IPS-18a (cell line): ENCODE results near the gene CD34.

Source experiments
- H3K27ac ChIP-seq: one replicate; pipeline ENCODE4 v1.5.1; 2013; ENCODE audit warnings: low read length
- H3K27me3 ChIP-seq: one replicate; pipeline ENCODE4 v1.6.1; 2013; ENCODE audit warnings: mild to moderate bottlenecking, low read length; ENCODE audit not compliant: control insufficient read depth, insufficient read depth
- H3K36me3 ChIP-seq: one replicate; pipeline ENCODE4 v1.6.1; 2013; ENCODE audit warnings: low read depth, low read length; ENCODE audit not compliant: control insufficient read depth
- H3K4me1 ChIP-seq: one replicate; pipeline ENCODE4 v1.6.1; 2013; ENCODE audit warnings: low read depth, low read length; ENCODE audit not compliant: control insufficient read depth
- H3K4me3 ChIP-seq: one replicate; pipeline ENCODE4 v1.5.1; 2013; ENCODE audit warnings: low read length
- H3K9ac ChIP-seq: one replicate; pipeline ENCODE4 v1.6.1; 2013; ENCODE audit warnings: mild to moderate bottlenecking, low read length, moderate library complexity
- H3K9me3 ChIP-seq: one replicate; pipeline ENCODE4 v1.6.1; 2013; ENCODE audit warnings: low read depth, low read length; ENCODE audit not compliant: control insufficient read depth

CD34 gene

GRCh38 chr1:207860531-207860930 lies 50.4 kb downstream of the CD34 start:
- Histone ChIP-seq H3K9me3 (no peaks in the 10 kb centered on the region), H3K4me3 (no peak overlapping the region), H3K9ac (no peak overlapping the region), H3K27ac (no peak overlapping the region), H3K36me3 (no peaks in the 10 kb centered on the region), H3K4me1 (no peaks in the 10 kb centered on the region), H3K27me3 (no peaks in the 10 kb centered on the region)

DNA sequence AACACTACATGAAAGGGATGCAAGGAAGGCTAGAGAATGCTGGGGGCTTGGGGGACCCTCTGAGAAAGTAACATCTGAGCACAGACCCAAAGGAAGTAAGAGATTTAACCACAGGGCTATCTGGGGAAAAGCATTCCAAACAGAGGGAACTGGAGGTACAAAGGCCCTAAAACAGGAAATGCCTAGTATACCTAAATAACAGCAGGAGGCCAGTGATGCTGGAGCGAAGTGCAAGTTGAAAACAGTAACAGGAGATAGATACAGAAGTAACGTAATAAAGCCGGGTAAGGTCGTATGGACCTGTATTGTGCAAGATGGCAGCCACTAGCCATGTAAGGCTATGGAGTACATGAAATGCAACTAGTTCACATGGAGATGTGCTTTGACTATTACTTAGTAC lies 52.1 kb downstream of the CD34 start:
- Histone ChIP-seq H3K36me3 (no peaks in the 10 kb centered on the region), H3K27ac (no peak overlapping the region), H3K4me3 (no peak overlapping the region), H3K9ac (no peak overlapping the region), H3K9me3 (no peaks in the 10 kb centered on the region), H3K4me1 (no peaks in the 10 kb centered on the region), H3K27me3 (no peaks in the 10 kb centered on the region)

DNA sequence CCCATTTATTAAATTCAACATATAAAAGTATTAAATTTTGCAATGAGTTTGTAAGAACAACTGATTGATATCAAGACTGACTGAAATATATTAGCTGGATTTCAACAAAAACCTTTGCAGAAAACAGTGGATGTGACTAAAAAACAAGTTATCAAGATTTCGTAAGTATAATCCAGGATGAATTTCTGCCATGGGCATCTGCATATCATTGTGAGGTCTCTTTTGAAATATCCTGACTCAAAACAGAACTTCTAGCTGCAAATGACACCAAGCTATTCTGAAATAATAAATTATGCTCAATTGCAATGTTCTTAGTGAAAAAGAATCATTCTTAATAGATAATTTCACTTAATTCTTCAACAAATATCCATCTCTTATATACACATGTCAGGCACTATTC lies 52.6 kb downstream of the CD34 start:
- Histone ChIP-seq H3K9ac (no peak overlapping the region), H3K27ac (no peak overlapping the region), H3K36me3 (no peaks in the 10 kb centered on the region), H3K27me3 (no peaks in the 10 kb centered on the region), H3K4me3 (no peak overlapping the region), H3K9me3 (no peaks in the 10 kb centered on the region), H3K4me1 (no peaks in the 10 kb centered on the region)

GRCh38 chr1:207857447-207857846 lies 53.5 kb downstream of the CD34 start:
- no peaks in the 10 kb centered on the region for H3K9me3 ChIP-seq
- no peaks in the 10 kb centered on the region for H3K27me3 ChIP-seq
- no peaks in the 10 kb centered on the region for H3K36me3 ChIP-seq
- H3K4me3 ChIP-seq: no peak overlapping the region
- no peak overlapping the region for H3K9ac ChIP-seq
- peaks cover 3% of the 10 kb centered on the region for H3K4me1 ChIP-seq
- no peak overlapping the region for H3K27ac ChIP-seq

DNA sequence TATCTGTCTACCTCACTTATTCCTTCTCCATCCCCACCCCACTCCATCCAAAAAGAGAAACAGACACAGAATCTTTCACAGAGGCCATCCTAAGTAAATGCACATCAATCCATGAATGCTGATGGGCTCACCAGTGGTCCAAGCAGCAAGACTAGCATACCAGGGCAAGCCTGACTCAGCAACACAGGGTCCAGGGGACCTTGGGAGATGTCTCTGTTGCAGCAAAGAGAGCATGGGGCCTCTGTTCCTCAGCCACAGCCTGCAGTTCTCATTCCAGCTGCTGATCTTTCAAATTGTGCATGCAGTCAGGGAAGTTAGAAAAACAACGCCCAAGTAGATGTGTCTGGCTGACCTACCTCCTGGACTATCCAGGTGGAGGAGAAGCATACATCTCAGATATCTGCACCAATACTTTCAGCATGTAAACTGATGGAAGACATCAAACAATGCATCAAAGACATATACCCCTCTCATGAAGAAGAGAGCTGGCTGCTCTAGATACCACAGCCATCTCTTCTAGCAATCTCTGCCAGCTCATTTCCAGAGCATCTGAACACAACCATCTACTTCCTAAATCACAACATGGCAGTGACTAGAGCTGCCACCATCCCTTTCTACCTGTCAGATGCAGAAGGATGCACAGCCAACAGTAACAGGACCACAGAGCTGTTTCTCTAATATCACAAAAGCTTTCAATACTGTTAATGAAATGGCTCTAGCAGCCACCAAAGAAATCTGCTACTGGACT lies 54.5 kb downstream of the CD34 start:
- Histone ChIP-seq H3K36me3 (no peaks in the 10 kb centered on the region), H3K4me3 (no peak overlapping the region), H3K27ac (no peak overlapping the region)

DNA sequence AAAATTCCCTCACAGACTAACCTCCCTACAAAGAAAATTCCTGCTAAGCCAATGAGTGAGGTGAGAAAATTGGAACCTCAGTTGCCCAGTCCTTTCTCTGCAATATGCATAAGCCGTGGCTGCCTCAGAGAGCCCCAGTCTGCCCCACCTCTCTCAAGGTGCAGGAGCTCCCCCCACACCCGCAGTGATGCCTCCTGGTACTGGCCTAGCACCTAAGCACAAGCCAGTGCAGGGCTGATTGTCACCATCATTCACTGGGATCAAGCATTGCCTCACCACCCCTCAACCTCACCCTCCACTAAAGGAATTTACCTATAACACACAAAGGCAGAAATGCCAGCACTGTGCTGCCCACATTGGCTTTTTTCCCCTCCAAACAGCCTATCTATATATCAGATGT lies 56.9 kb downstream of the CD34 start:
- Histone ChIP-seq H3K27me3 (no peaks in the 10 kb centered on the region), H3K4me3 (no peak overlapping the region), H3K4me1 (peaks cover 3% of the 10 kb centered on the region), H3K9ac (no peak overlapping the region), H3K9me3 (no peaks in the 10 kb centered on the region), H3K36me3 (no peaks in the 10 kb centered on the region), H3K27ac (no peak overlapping the region)

More for the DNA sequence above, 54.5 kb downstream of the CD34 start:
- Histone ChIP-seq H3K9ac (no peak overlapping the region), H3K9me3 (no peaks in the 10 kb centered on the region), H3K27me3 (no peaks in the 10 kb centered on the region), H3K4me1 (peaks cover 3% of the 10 kb centered on the region)

DNA sequence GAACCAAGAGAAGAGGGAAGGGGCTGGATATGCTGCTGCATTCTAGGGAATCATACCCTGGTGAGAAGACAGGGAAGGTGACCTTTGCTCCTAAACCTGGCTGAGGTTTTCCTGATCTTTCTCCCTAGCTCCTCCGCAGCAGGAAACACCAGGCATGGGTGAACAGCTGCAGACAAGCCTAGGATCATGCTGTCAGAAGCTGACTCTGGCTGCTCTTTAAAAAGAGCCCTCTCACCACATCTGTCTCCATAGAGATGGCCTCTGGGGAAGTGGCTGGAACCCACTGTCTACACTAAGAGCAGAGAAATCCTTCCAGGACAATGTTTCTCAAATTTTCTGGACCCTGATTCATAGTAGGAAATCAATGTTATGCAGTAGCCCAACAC lies 57.6 kb downstream of the CD34 start:
- Histone ChIP-seq H3K27me3 (no peaks in the 10 kb centered on the region), H3K27ac (no peak overlapping the region), H3K36me3 (no peaks in the 10 kb centered on the region), H3K9ac (no peak overlapping the region), H3K4me3 (no peak overlapping the region), H3K4me1 (peaks cover 3% of the 10 kb centered on the region), H3K9me3 (no peaks in the 10 kb centered on the region)

DNA sequence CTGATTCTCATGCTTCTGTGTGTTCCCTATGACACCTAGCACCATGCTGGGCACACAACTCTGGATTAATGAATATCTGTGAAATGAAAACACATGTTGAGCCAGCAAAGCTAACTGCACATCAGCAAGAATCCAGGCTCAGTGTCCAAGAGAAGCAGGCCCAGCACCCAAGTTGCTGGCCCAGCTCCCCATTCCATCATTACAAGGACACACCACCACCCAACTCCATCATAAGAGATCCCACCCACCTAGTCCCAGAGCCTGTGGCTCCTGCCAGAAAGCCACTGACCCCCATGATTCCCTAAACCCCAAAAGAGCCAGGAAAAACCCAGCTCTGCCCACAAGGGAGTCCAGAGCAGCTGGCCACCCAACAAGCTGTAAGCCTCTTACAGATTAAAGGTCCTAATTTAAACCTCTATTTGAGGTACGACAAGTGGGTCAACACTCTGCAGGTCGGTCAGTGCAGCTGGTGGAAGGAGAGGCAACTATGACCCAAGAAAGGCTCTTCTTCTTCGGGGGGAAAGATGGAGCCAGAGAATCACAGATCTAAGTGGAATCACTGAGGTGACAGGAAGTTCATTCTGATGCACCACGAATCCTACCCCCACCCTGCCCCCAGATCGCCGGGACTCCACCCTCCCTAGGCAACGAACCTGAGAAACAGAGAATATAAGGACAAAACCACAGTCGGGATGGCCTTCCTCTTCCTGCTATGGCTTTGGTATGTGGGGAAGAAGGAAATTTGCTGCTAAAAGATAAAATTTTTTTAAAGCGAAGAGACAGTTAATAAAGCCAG lies 58.2 kb downstream of the CD34 start:
- no peak overlapping the region for H3K4me3 ChIP-seq
- no peaks in the 10 kb centered on the region for H3K36me3 ChIP-seq
- H3K4me1 ChIP-seq: peaks cover 3% of the 10 kb centered on the region
- no peak overlapping the region for H3K27ac ChIP-seq
- H3K27me3 ChIP-seq: no peaks in the 10 kb centered on the region
- H3K9ac ChIP-seq: no peak overlapping the region
- H3K9me3 ChIP-seq: no peaks in the 10 kb centered on the region

DNA sequence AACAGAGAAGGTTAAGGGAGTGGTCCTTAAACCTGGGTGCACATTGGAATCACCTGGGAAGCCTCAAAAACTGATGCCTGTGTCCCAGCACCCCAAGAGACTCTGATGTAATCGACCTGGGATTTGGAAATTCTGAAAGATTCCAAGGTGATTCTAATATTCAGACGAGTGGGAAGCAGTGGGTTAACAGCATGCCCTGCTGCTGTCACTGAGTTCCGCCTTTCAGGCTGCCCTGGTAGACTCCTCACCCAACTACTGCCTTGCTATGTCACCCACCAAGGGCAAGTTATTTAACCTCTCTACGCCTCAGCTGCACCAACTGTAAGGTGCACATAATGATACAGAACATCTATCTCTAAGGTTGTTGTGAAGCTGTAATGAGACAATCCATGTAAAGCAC lies 59.2 kb downstream of the CD34 start:
- no peak overlapping the region for H3K4me3 ChIP-seq
- H3K27me3 ChIP-seq: no peaks in the 10 kb centered on the region
- H3K36me3 ChIP-seq: no peaks in the 10 kb centered on the region
- no peak overlapping the region for H3K27ac ChIP-seq
- H3K4me1 ChIP-seq: peaks cover 3% of the 10 kb centered on the region
- no peaks in the 10 kb centered on the region for H3K9me3 ChIP-seq
- H3K9ac ChIP-seq: no peak overlapping the region

GRCh38 chr1:207850621-207851407 lies 60.1 kb downstream of the CD34 start:
- Histone ChIP-seq H3K27ac (no peak overlapping the region), H3K9me3 (no peaks in the 10 kb centered on the region), H3K4me3 (no peak overlapping the region), H3K36me3 (no peaks in the 10 kb centered on the region), H3K4me1 (peaks cover 3% of the 10 kb centered on the region), H3K9ac (no peak overlapping the region), H3K27me3 (no peaks in the 10 kb centered on the region)

DNA sequence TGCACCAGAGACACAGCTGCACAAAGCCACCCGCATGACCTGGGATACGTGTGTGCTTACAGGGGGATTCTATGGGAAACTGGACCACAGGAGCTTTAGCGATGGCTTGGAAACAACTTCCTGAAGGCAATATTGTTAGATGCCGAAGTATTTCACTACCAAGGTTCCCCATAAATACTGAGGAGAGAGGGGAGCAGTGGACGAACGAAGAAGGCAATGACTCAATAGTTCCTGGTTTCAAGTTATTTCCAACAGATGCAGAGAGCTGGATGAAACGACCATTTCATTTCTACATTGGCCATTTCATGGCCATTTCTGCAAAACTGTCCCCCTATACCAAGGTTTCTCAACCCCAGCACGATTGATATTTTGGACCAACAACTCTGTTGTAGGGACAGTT lies 61.3 kb downstream of the CD34 start:
- no peaks in the 10 kb centered on the region for H3K9me3 ChIP-seq
- no peaks in the 10 kb centered on the region for H3K27me3 ChIP-seq
- H3K4me1 ChIP-seq: peaks cover 3% of the 10 kb centered on the region
- H3K4me3 ChIP-seq: no peak overlapping the region
- H3K27ac ChIP-seq: no peak overlapping the region
- H3K36me3 ChIP-seq: no peaks in the 10 kb centered on the region
- H3K9ac ChIP-seq: no peak overlapping the region
